ENCODE measurements around the gene TGFB2.
A peak's percentile ranks its signal among the peaks of the same experiment; 100 is the strongest.

The TGFB2 gene

GRCh38 chr1:218350801-218351266 is 5.7 kb downstream of the TGFB2 start:
- H3K4me3 ChIP-seq (ENCODE audit: low read depth, low read length), result no peak overlapping the region
- no peaks in the 10 kb centered on the region for H3K9me3 ChIP-seq
- H3K27me3 ChIP-seq, result no peaks in the 10 kb centered on the region; the same call in 1 of the 2 replicates
- DNase-seq, result no peak
- no peaks in the 10 kb centered on the region for H3K4me1 ChIP-seq
- no peaks in the 10 kb centered on the region for H3K36me3 ChIP-seq
- TF ChIP-seq CTCF (IDR thresholded peaks at IDR 0.05; ENCODE audit: low read depth, low read length), result no peak

DNA sequence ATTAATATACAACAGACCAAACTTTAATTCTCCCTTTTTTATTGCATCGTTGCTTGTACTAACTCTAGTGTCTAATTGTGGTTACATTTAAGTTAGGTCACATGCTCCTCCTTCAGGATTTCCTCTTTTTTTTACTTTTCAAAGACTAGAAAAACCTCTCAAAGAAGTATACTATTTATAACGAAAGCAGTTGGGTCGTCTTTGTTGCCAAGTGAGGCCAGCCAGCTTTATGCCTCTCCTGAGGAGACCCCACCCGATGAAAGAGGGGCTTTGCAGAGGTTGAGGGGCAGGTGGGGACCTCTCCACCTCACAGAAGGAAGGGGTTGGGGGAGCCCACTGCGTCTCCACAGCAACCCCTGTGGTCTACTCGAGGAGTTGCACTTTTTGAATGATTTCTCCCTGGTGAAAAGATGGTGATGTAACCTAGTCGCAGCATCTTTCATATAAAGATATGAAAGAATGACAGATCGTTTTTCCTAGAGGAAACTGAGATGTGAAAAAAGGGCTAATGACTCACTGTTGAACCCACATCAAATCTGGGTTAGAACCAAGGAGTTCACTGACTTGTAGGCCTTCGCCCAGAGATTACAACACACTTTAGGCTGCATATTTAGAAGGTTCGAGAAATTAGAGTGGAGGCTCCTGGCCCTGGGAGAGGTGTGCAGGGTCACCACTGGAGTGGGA is 6.4 kb downstream of the TGFB2 start:
- H3K9me3 ChIP-seq, result no peaks in the 10 kb centered on the region
- no peak for DNase-seq
- peak; percentile 23; the same call in 1 of the 2 replicates for TF ChIP-seq CTCF (IDR thresholded peaks at IDR 0.05; ENCODE audit: low read depth, low read length)
- no peaks in the 10 kb centered on the region for H3K4me1 ChIP-seq
- no peaks in the 10 kb centered on the region for H3K36me3 ChIP-seq
- no peak overlapping the region for H3K4me3 ChIP-seq (ENCODE audit: low read depth, low read length)
- no peaks in the 10 kb centered on the region; the same call in 1 of the 2 replicates for H3K27me3 ChIP-seq

GRCh38 chr1:218352075-218352438 is 6.9 kb downstream of the TGFB2 start:
- no peak for DNase-seq

GRCh38 chr1:218353656-218354055 is 8.5 kb downstream of the TGFB2 start:
- no peak for DNase-seq
- no peaks in the 10 kb centered on the region for H3K4me1 ChIP-seq
- no peak overlapping the region for H3K4me3 ChIP-seq (ENCODE audit: low read depth, low read length)
- TF ChIP-seq CTCF (IDR thresholded peaks at IDR 0.05; ENCODE audit: low read depth, low read length), result no peak
- no peaks in the 10 kb centered on the region for H3K36me3 ChIP-seq
- no peaks in the 10 kb centered on the region for H3K9me3 ChIP-seq
- H3K27me3 ChIP-seq, result no peaks in the 10 kb centered on the region

More at GRCh38 chr1:218352075-218352438, 6.9 kb downstream of the TGFB2 start:
- no peaks in the 10 kb centered on the region for H3K27me3 ChIP-seq
- no peak for TF ChIP-seq CTCF (IDR thresholded peaks at IDR 0.05; ENCODE audit: low read depth, low read length)
- no peaks in the 10 kb centered on the region for H3K4me1 ChIP-seq
- H3K36me3 ChIP-seq, result no peaks in the 10 kb centered on the region
- no peak overlapping the region for H3K4me3 ChIP-seq (ENCODE audit: low read depth, low read length)
- H3K9me3 ChIP-seq, result no peaks in the 10 kb centered on the region

GRCh38 chr1:218355278-218355677 is 10.1 kb downstream of the TGFB2 start:
- Histone ChIP-seq H3K36me3 (no peaks in the 10 kb centered on the region), H3K9me3 (no peaks in the 10 kb centered on the region), H3K4me3 (ENCODE audit: low read depth, low read length) (no peak overlapping the region), H3K4me1 (no peaks in the 10 kb centered on the region), H3K27me3 (no peaks in the 10 kb centered on the region)
- no peak for DNase-seq
- TF ChIP-seq CTCF (IDR thresholded peaks at IDR 0.05; ENCODE audit: low read depth, low read length), result no peak

- Histone ChIP-seq H3K4me1 (no peaks in the 10 kb centered on the region), H3K9me3 (no peaks in the 10 kb centered on the region), H3K36me3 (no peaks in the 10 kb centered on the region), H3K27me3 (no peaks in the 10 kb centered on the region), H3K4me3 (ENCODE audit: low read depth, low read length) (no peak overlapping the region)
- no peak for DNase-seq
- no peak for TF ChIP-seq CTCF (IDR thresholded peaks at IDR 0.05; ENCODE audit: low read depth, low read length)
Measured at GRCh38 chr1:218357211-218357892, 12.2 kb downstream of the TGFB2 start.
